Eye (tissue), 1 donor: Measurements from ENCODE around the gene ATXN7L3B.
"Not testable (repeated sequence)": the region's sequence is repeated elsewhere in the genome, so short reads cannot be mapped to it uniquely, and the experiment has no call there.

ENCODE experiments used
- DNase-seq: peaks from one replicate; pipeline ENCODE4 v3.0.0-alpha.2; 2015

Gene ATXN7L3B

GRCh38 chr12:74537707-74538385 is at the start of gene ATXN7L3B:
Gene ATXN7L3B, plus strand, starts transcription at chr12:74537835. Its CDS starts 278 bp downstream, at chr12:74538113.
- DNase-seq: peak; percentile 98

- no peak for DNase-seq
Measured at GRCh38 chr12:74488134-74488533, 49.5 kb upstream of the ATXN7L3B start.

GRCh38 chr12:74489543-74489942 is 48.1 kb upstream of the ATXN7L3B start:
- no peak for DNase-seq

DNA sequence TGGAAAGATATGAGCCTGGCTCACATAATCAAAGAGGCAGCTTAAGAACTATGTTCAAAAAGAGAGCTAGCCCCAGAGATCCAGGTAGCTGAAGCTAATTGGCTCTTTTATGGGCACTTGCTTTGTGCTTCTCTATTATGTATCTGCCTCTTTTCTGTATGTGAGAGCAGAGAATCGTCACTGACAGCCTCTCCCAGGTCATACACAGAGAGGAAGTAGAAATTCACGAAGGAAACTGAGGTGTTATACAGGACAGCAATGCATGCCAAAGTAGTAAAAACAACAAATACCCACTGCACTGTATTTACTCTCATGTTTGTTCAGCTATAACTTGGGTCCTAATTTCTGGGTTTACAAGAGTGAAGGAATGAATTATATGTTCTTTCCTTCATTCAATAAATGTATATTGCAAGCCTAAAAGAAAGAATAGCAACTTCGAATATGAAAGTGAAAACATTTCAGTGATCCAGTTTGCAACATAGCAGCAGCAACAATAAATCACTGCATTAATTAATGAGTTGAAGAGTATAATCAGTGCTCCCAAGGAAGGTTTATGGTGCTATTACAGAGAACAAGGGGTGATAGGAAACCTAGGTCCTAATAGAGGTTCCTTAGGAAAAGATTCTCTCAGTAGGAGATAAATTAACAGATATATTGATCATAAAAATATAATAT is 47.1 kb upstream of the ATXN7L3B start:
- DNase-seq: no peak

- DNase-seq: no peak
Measured at GRCh38 chr12:74491374-74491773, 46.3 kb upstream of the ATXN7L3B start.

DNA sequence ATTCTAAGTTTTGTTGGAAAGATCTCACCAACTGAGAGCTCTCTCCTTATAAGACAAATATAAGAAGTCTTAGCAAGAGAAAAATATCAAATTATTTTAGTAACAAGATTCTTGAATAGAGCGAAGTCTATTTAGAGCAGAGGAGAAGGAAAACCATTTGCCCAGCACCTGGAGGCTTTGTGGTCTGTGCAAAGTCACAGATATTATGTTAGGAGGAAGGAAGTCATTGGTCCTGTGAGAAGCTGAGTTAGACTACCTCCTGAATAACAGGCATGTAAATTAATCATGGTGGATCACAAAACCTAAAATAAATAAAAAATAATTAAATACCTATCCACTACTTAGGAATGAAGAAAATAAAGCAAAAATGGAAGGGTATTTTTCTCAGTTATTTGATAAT is 38.4 kb upstream of the ATXN7L3B start:
- no peak for DNase-seq

- DNase-seq: not testable (repeated sequence)
Measured at GRCh38 chr12:74508873-74509657, 28.6 kb upstream of the ATXN7L3B start.

- DNase-seq: no peak
Measured at GRCh38 chr12:74509886-74510285, 27.7 kb upstream of the ATXN7L3B start.

DNA sequence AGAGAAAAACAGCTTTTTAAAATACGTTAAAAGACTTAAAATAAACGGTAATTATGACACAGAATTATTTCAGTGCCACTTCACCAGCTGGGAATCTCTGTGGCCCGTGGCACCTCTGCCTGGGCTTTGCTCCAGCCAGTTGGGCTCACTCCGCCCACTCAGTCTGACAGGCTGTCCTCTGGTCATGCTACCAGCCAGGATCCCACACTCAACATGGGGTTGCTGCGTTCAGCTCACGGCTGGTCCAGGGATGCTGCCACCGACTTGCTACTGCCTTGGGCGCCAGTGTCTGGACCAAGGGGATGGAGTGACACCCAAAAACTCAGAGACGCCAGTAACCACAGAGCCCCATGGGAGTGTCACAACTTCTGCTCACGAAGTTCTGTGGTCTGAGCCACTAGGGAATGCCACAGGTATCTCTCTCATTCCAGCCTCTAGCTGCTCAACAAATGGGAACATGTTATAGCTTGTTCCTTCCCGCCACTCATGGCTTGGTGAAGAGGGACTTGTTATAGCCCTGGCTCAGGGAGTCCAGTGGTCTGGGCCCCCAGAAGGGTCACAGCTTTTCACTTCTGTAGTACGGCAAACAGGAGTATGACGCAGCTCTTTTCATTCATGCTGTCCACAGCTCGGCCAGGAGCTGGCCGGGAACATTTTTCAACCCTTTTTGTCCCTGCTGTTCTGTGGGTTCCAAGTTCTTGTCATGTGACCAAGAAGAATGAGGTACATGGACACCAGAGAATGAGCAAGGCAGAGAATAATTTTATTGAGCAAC is 23.4 kb upstream of the ATXN7L3B start:
- DNase-seq: no peak

DNA sequence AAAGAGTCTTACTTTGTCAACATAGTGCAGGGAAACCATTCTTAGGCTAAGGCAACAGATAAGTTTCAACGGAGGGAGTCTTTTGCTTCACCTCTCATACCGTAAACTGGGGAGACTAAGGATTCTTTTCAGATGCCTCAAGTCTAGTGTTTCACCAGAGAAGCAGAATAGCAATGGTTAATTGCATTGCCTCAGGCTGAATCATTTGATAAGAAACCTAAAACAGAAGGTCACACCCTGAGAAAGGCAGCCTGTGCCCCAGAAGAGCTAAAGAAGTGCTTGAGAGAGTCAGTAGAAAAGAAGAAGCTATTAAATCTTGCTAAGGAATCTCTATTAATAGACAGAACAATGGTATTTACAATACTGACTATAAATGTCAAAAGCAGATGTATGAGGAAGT is 21.8 kb upstream of the ATXN7L3B start:
- no peak for DNase-seq

DNA sequence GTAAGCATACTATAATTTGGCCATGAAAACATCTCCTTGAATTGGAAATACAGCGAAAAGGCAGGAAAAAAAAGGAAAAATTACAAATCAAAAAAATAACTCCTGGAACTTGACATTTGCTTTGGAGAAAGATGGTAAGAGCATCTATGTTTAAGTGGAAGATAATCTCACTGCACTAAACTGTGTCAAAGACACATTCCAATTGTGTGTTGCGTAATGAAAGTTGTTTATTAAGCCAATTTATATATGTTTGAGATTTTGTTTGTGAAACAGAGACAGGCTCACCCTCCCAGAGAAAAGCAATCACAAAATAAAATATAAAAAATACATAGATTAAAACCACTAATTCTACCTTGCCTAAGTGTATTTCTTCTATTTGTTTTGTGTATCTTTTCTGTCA is 11.1 kb upstream of the ATXN7L3B start:
- DNase-seq: no peak

DNA sequence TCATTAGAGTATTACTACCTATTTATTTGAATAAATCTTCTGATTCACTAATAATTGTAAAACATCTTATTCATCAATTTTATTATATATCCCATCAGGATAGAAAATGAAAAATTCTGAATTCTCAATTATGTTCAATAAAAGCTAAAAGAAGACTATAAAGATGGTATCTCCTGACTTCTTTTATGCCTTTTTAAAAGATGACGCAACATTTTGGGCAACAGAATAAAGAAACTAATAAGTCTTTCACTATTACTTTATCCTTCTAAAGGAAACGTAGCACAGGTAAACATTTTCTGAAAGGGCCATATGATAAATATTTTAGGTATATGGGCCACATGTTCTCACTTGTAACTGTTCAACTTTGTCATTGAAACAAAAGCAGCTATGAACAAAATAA is 10.1 kb upstream of the ATXN7L3B start:
- no peak for DNase-seq

DNA sequence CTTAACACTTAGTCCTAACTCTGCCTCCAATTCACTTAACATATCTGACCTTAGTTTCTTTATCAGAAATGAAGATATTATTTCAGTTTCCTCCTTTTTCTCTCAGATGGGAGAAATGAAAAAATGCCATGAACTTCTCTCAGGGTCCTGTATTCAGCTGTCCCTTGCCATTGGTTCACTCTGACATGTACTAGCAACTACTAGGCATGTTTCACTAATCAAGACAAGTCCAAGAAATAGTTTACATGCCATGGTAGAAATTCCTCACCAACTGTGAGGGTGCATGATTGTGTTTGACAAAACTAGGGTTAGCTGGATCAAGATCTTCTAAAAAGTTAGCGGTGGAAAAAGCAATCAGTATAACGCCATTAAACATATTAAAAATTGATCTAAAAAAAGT is 7.0 kb upstream of the ATXN7L3B start:
- DNase-seq: no peak

GRCh38 chr12:74535536-74535935 is 2.1 kb upstream of the ATXN7L3B start:
- DNase-seq: no peak

- DNase-seq: no peak
Measured at GRCh38 chr12:74537126-74537706, 419 bp upstream of the ATXN7L3B start.

GRCh38 chr12:74538491-74539258 is 1.0 kb downstream of the ATXN7L3B start:
- no peak for DNase-seq

DNA sequence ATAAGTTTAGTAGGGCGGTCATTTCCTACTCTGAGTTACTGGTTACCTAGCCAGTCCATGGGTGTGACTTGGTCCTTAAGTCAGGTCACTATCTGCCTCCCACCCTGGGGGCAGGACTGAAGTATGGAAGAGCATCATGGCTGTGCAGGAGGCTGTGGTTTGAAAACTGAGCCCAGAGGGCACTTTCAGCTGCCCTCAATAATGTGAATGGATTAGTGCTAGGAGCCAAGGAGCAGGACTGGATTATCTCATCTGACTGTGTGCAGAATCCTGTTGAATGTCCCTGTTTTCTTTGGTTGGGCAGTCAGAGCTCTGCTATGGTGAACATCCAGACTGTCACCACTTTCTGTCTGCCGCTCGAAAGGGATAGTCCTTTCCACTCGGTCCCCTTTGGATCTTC is 1.6 kb downstream of the ATXN7L3B start:
- no peak for DNase-seq

DNA sequence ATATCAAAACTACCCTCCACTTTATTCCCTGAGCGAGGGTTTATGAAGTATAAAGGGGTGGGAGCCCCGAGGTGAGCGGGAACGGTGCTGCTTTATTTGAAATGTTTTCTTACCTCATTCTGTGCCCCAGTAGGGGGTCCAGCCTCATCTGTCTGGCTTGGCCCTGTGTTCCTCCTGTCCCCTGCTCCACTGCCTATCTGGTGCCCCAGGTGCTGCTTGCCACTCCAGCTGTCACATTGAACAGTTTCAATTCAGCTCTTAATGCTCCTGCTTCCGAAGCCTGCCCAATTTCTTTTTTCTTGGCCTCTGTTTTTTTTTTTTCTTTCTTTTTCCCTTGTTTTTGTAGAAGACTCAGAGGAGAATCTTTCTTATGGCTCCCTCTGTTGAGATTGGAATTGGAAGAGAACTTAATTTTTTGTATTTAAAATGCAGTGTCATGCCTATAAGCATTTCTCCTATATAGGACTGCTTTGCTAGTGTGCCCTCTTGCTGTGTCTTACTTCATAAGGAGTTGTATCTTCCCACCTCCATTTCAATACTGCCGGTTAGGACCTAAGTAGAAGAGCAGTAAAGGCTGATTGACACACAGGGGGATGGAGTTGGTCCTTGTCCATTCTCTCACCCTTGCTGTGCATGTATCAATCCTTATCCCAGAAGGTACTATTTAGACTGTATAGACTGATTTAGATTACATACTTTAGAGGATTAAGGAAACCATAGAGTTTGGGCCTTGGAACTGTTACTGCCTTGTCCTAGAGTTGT is 2.3 kb downstream of the ATXN7L3B start:
- DNase-seq: no peak

DNA sequence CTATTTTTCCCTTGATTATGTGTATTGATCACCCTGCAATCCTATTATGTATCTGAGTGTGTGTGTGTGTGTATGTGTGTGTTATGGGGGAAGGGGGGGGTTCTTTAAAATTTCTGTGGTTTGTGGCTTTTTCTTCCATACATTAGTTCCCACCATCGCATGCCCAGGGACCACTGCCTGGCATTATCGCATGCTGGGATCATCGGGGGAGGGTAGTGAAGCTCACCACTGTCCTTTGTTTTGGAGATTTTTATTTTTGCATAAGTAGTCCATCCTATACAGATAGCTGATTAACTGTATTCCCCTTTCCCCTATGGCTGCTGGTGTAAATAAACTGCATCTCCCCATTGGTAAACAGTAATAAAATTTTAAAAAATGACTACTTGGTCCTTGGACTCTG is 3.4 kb downstream of the ATXN7L3B start:
- DNase-seq: no peak

- DNase-seq: no peak
Measured at GRCh38 chr12:74547249-74547648, 9.6 kb downstream of the ATXN7L3B start.

DNA sequence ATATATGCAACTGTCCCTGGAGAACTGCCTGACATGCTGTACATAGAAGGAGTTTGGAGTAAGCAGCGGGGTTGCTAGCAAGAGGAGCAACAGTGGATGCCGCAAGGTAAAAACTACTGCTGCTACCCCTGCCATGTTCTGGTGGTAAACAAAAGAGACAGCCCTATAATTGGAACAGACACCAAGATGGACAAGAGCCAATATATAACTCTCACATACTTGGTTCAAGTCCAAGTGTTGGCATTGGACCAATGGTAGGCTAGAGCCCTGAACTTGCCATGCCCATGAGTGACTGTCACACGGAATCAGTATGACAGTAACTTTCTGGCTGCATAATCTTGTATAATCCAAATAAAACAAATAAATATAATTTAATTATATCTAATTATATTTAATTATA is 13.7 kb downstream of the ATXN7L3B start:
- no peak for DNase-seq
